ENCODE measurements around the gene PAPSS2. TPM values are rescaled to one million over a fixed set of nuclear protein-coding genes. Genes with fewer than 3 reads are reported as not detected.

PAPSS2 gene
- polyA plus RNA-seq, 1 experiment = 133 TPM

GRCh38 chr10:87702260-87702972 lies 42.7 kb downstream of the PAPSS2 start:
- Histone ChIP-seq H3K36me3 (ENCODE audit: control insufficient read depth, insufficient read depth, low read length) (no peaks in the 10 kb centered on the region), H3K4me3 (ENCODE audit: low read depth, low read length) (no peak overlapping the region), H3K27me3 (ENCODE audit: control insufficient read depth, insufficient read depth, low read length) (no peaks in the 10 kb centered on the region)
- DNase-seq (ENCODE audit: low read depth) = no peak
- CTCF ChIA-PET = interaction anchor here (1.2 kb wide), 1 partner anchor 164 kb away, joined by 3 read pairs; no protein-coding TSS in a partner anchor
- POLR2A ChIA-PET = interaction anchor here (0.5 kb wide), 1 partner anchor 9 kb away, joined by 5 read pairs; no protein-coding TSS in a partner anchor
- TF ChIP-seq CTCF (IDR thresholded peaks at IDR 0.05; ENCODE audit: insufficient read depth, low read depth, low read length) = no peak

GRCh38 chr10:87702973-87703294 lies 43.3 kb downstream of the PAPSS2 start:
- H3K27me3 ChIP-seq (ENCODE audit: control insufficient read depth, insufficient read depth, low read length) = no peaks in the 10 kb centered on the region
- H3K4me3 ChIP-seq (ENCODE audit: low read depth, low read length) = no peak overlapping the region
- POLR2A ChIA-PET = no interaction called here
- no peaks in the 10 kb centered on the region for H3K36me3 ChIP-seq (ENCODE audit: control insufficient read depth, insufficient read depth, low read length)
- TF ChIP-seq CTCF (IDR thresholded peaks at IDR 0.05; ENCODE audit: insufficient read depth, low read depth, low read length) = no peak
- CTCF ChIA-PET = no interaction called here
- DNase-seq (ENCODE audit: low read depth) = no peak

- DNase-seq (ENCODE audit: low read depth) = no peak
- Histone ChIP-seq H3K27me3 (ENCODE audit: control insufficient read depth, insufficient read depth, low read length) (no peaks in the 10 kb centered on the region), H3K4me3 (ENCODE audit: low read depth, low read length) (no peak overlapping the region), H3K36me3 (ENCODE audit: control insufficient read depth, insufficient read depth, low read length) (no peaks in the 10 kb centered on the region)
- TF ChIP-seq CTCF (IDR thresholded peaks at IDR 0.05; ENCODE audit: insufficient read depth, low read depth, low read length) = no peak
- ChIA-PET POLR2A (no interaction called here), CTCF (no interaction called here)
These were observed 44.1 kb downstream of the PAPSS2 start for GRCh38 chr10:87703771-87704170.

GRCh38 chr10:87705339-87705738 lies 45.7 kb downstream of the PAPSS2 start:
- ChIA-PET CTCF (no interaction called here), POLR2A (no interaction called here)
- no peak for TF ChIP-seq CTCF (IDR thresholded peaks at IDR 0.05; ENCODE audit: insufficient read depth, low read depth, low read length)
- no peaks in the 10 kb centered on the region for H3K27me3 ChIP-seq (ENCODE audit: control insufficient read depth, insufficient read depth, low read length)
- peaks cover 2% of the 10 kb centered on the region; the same call in 1 of the 2 replicates for H3K36me3 ChIP-seq (ENCODE audit: control insufficient read depth, insufficient read depth, low read length)
- H3K4me3 ChIP-seq (ENCODE audit: low read depth, low read length) = no peak overlapping the region
- DNase-seq (ENCODE audit: low read depth) = peak; percentile 71

- ChIA-PET POLR2A (no interaction called here), CTCF (interaction anchor here (0.9 to 1.2 kb wide), 2 partner anchors 10 to 54 kb away, joined by 3 to 4 read pairs; no protein-coding TSS in a partner anchor)
- no peak for TF ChIP-seq CTCF (IDR thresholded peaks at IDR 0.05; ENCODE audit: insufficient read depth, low read depth, low read length)
- Histone ChIP-seq H3K27me3 (ENCODE audit: control insufficient read depth, insufficient read depth, low read length) (no peaks in the 10 kb centered on the region), H3K36me3 (ENCODE audit: control insufficient read depth, insufficient read depth, low read length) (peaks cover 2% of the 10 kb centered on the region; the same call in 1 of the 2 replicates), H3K4me3 (ENCODE audit: low read depth, low read length) (no peak overlapping the region)
- DNase-seq (ENCODE audit: low read depth) = no peak
These were observed 47.1 kb downstream of the PAPSS2 start for GRCh38 chr10:87706731-87707130.

Measured in BJ (cell line).